Keratinocyte (primary cell): ENCODE results near the gene SIDT1. TPM values are rescaled to one million over a fixed set of nuclear protein-coding genes. Genes with fewer than 3 reads are reported as not detected.

Source experiments
- DNase-seq: peaks from one replicate; pipeline ENCODE4 v3.0.0-alpha.2; 2011; ENCODE audit warnings: low read depth, missing footprints, low spot score
- FAIRE-seq: peaks from 2 replicates; lab custom pipeline; 2011; peaks lifted over from hg19 to GRCh38; lab: Jason Lieb, UNC
- H2AFZ ChIP-seq: 2 replicates; pipeline ENCODE4 v1.6.0; 2012; ENCODE audit warnings: low read length, control low read depth, inconsistent platforms; ENCODE audit not compliant: control insufficient read depth
- H3K27ac ChIP-seq: 2 replicates; pipeline ENCODE4 v1.5.1; 2011; ENCODE audit warnings: low read length; ENCODE audit not compliant: control insufficient read depth, insufficient read depth
- H3K27me3 ChIP-seq: 3 replicates; pipeline ENCODE4 v1.6.0; 2011; ENCODE audit warnings: low read length; ENCODE audit not compliant: control insufficient read depth, insufficient read depth; ENCODE audit errors: extremely low read depth
- H3K36me3 ChIP-seq, 2 experiments: 2 replicates in 1 of 2; 3 replicates in 1 of 2; pipeline ENCODE4 v1.5.1; 2011; ENCODE audit warnings: low read length in 2 of 2, mild to moderate bottlenecking in 1 of 2; ENCODE audit not compliant: control insufficient read depth in 2 of 2, insufficient read depth in 2 of 2; ENCODE audit errors: extremely low read depth in 1 of 2
- H3K4me1 ChIP-seq: 3 replicates; pipeline ENCODE4 v1.5.1; 2011; ENCODE audit warnings: low read length; ENCODE audit not compliant: control insufficient read depth, insufficient read depth; ENCODE audit errors: extremely low read depth
- H3K4me2 ChIP-seq: 3 replicates; pipeline ENCODE4 v1.6.0; 2011; ENCODE audit warnings: low read depth, low read length; ENCODE audit not compliant: control insufficient read depth, insufficient read depth; ENCODE audit errors: extremely low read depth
- H3K4me3 ChIP-seq, 3 experiments: fragments of 200-600 bp in 1 of 3; sonication (generic) in 1 of 3; 2 replicates in 2 of 3; 3 replicates in 1 of 3; pipeline ENCODE4 v1.5.1; 2011 to 2016; ENCODE audit warnings: low read length in 3 of 3, mild to moderate bottlenecking in 3 of 3, control low read depth in 2 of 3, inconsistent platforms in 1 of 3, low read depth in 1 of 3, mixed read lengths in 1 of 3, mixed run types in 1 of 3, moderate library complexity in 1 of 3; ENCODE audit not compliant: control insufficient read depth in 2 of 3, insufficient read depth in 2 of 3; ENCODE audit errors: extremely low read depth in 1 of 3
- H3K79me2 ChIP-seq: 2 replicates; pipeline ENCODE4 v1.6.0; 2012; ENCODE audit warnings: low read length; ENCODE audit not compliant: control insufficient read depth, insufficient read depth
- H3K9ac ChIP-seq: 3 replicates; pipeline ENCODE4 v1.6.0; 2011; ENCODE audit warnings: low read length; ENCODE audit not compliant: control insufficient read depth, insufficient read depth; ENCODE audit errors: extremely low read depth
- H3K9me1 ChIP-seq: 3 replicates; pipeline ENCODE4 v1.6.0; 2011; ENCODE audit warnings: low read length; ENCODE audit not compliant: control insufficient read depth, insufficient read depth; ENCODE audit errors: extremely low read depth
- H3K9me3 ChIP-seq: 2 replicates; pipeline ENCODE4 v1.5.1; 2012; ENCODE audit warnings: low read depth, low read length; ENCODE audit not compliant: control insufficient read depth
- H4K20me1 ChIP-seq: 3 replicates; pipeline ENCODE4 v1.6.0; 2011; ENCODE audit warnings: low read length; ENCODE audit not compliant: control insufficient read depth, insufficient read depth; ENCODE audit errors: extremely low read depth
- CTCF ChIP-seq, 3 experiments: IDR thresholded peaks in 1 of 3; conservative IDR thresholded peaks in 1 of 3; optimal IDR thresholded peaks in 1 of 3; 2 replicates in 2 of 3; 3 replicates in 1 of 3; pipeline versions ENCODE3 to v1.5.1; 2011; ENCODE audit warnings: low read length in 3 of 3, mild to moderate bottlenecking in 3 of 3, moderate library complexity in 2 of 3, control low read depth in 1 of 3, inconsistent platforms in 1 of 3; ENCODE audit not compliant: insufficient read depth in 2 of 3; ENCODE audit errors: extremely low read depth in 1 of 3
- EZH2 ChIP-seq: IDR thresholded peaks from one replicate; pipeline ENCODE4 v1.6.1; 2012; ENCODE audit warnings: inconsistent platforms, mild to moderate bottlenecking, low read length, moderate library complexity
- dilution Hi-C: fragments of 300-500 bp; cut with MboI; formaldehyde crosslinking; loops from one replicate; pipeline ENCODE4 v1.7.0; 2020; ENCODE audit warnings: low sequenced_read_pairs; ENCODE audit not compliant: extremely low pct_ligation_motif_present
- polyA plus RNA-seq, 5 experiments: library from polyadenylated mRNA; depleted of rRNA in 3 of 5; stranded (reverse) in 3 of 5; stranded (forward) in 1 of 5; unstranded in 1 of 5; fragments of >200 nt; gene quantifications; 1 replicate in 1 of 5; 2 replicates in 3 of 5; 3 replicates in 1 of 5; pipeline versions ENCODE4 v1.2.1 to v1.2.3, GENCODE V29; 2011 to 2012; ENCODE audit warnings: missing spikeins in 2 of 5, low read depth in 1 of 5, low replicate concordance in 1 of 5

The SIDT1 gene
- polyA plus RNA-seq, 1 donor (not counting 4 experiments of a cell fraction or from before 2014, with no cell fraction given) = 0.12 TPM

- no peaks in the 10 kb centered on the region for H4K20me1 ChIP-seq
- H3K9me1 ChIP-seq = peaks cover 2% of the 10 kb centered on the region
- dilution Hi-C loops = no loop called here
- H3K4me1 ChIP-seq = peaks cover 20% of the 10 kb centered on the region
- H3K9ac ChIP-seq = no peak overlapping the region
- H3K9me3 ChIP-seq = no peaks in the 10 kb centered on the region
- H3K4me3 ChIP-seq = no peak overlapping the region
- FAIRE-seq = no peak
- H3K79me2 ChIP-seq = no peaks in the 10 kb centered on the region
- no peaks in the 10 kb centered on the region for H3K27me3 ChIP-seq
- no peak overlapping the region for H2AFZ ChIP-seq
- no peak overlapping the region for H3K27ac ChIP-seq
- no peak for TF ChIP-seq EZH2
- no peak for TF ChIP-seq CTCF (optimal IDR thresholded peaks at IDR 0.05 in 1 of 3, IDR thresholded peaks at IDR 0.05 in 1 of 3, conservative IDR thresholded peaks at IDR 0.05 in 1 of 3; ENCODE audit: extremely low read depth in 1 of 3, insufficient read depth in 2 of 3, low read length in 3 of 3)
- no peaks in the 10 kb centered on the region for H3K36me3 ChIP-seq
- no peak for DNase-seq
- no peak overlapping the region for H3K4me2 ChIP-seq
These were observed 26.7 kb downstream of the SIDT1 start for GRCh38 chr3:113559009-113559408.

GRCh38 chr3:113560271-113560670 is 27.9 kb downstream of the SIDT1 start:
- Histone ChIP-seq H3K9me1 (peaks cover 2% of the 10 kb centered on the region), H3K27me3 (no peaks in the 10 kb centered on the region), H3K4me2 (no peak overlapping the region), H3K4me1 (peaks cover 20% of the 10 kb centered on the region), H3K4me3 (no peak overlapping the region), H3K36me3 (no peaks in the 10 kb centered on the region), H3K9me3 (no peaks in the 10 kb centered on the region), H2AFZ (no peak overlapping the region), H3K9ac (no peak overlapping the region), H4K20me1 (no peaks in the 10 kb centered on the region), H3K27ac (no peak overlapping the region), H3K79me2 (no peaks in the 10 kb centered on the region)
- DNase-seq (no peak), FAIRE-seq (no peak)
- dilution Hi-C loops = no loop called here
- TF ChIP-seq CTCF (optimal IDR thresholded peaks at IDR 0.05 in 1 of 3, IDR thresholded peaks at IDR 0.05 in 1 of 3, conservative IDR thresholded peaks at IDR 0.05 in 1 of 3; ENCODE audit: extremely low read depth in 1 of 3, insufficient read depth in 2 of 3, low read length in 3 of 3) = no peak
- TF ChIP-seq EZH2 = no peak
